GM12878 (cell line): ENCODE results near the gene GSG1L. TPM values are rescaled to one million over a fixed set of nuclear protein-coding genes. Genes with fewer than 3 reads are reported as not detected.

Source experiments
- ATAC-seq: fragments of 200-7000 bp; cut with Tn5 transposase; 3 replicates; pipeline ENCODE4 v1.9.1; 2020; ENCODE audit warnings: mild to moderate bottlenecking, moderate library complexity
- BruUV-seq: library from RNA; stranded (reverse); fragments of 400-500 nt; replicated peaks from 2 replicates; lab custom pipeline; 2021; lab: Mats Ljungman, UMichigan
- CTCF ChIA-PET: fragments of 300-600 bp; sonication (Branson Sonifier 250); formaldehyde crosslinking; extraction: SDS; loops from one replicate; lab custom pipeline; 2021; ENCODE audit warnings: inconsistent platforms; lab: Yijun Ruan, JAX
- POLR2A ChIA-PET: fragments of 350-600 bp; formaldehyde crosslinking; extraction: SDS; loops from one replicate; lab custom pipeline; 2021; ENCODE audit warnings: inconsistent platforms; lab: Charles Lee
- RAD21 ChIA-PET: fragments of 300-600 bp; sonication (Branson Sonifier 250); formaldehyde crosslinking; loops from one replicate; lab custom pipeline; 2023; ENCODE audit warnings: antibody characterized with exemption; ENCODE audit not compliant: unreplicated experiment; lab: Charles Lee
- SMC1A ChIA-PET: fragments of 300-600 bp; sonication (Branson Sonifier 250); formaldehyde crosslinking; loops from one replicate; lab custom pipeline; 2023; ENCODE audit not compliant: unreplicated experiment, uncharacterized antibody; lab: Charles Lee
- DNase-seq: peaks from one replicate; pipeline ENCODE4 v3.0.0-alpha.2; 2011; ENCODE audit warnings: low read depth, low spot score
- FAIRE-seq: peaks from 3 replicates; lab custom pipeline; 2011; peaks lifted over from hg19 to GRCh38; lab: Jason Lieb, UNC
- H2AFZ ChIP-seq: 2 replicates; pipeline ENCODE4 v1.6.0; 2011; ENCODE audit warnings: low read depth, low read length, control low read depth; ENCODE audit not compliant: control insufficient read depth
- H3K27ac ChIP-seq: 2 replicates; pipeline ENCODE4 v1.5.1; 2011; ENCODE audit warnings: control low read depth; ENCODE audit not compliant: control insufficient read depth, insufficient read depth
- H3K27me3 ChIP-seq, 2 experiments: replicated peaks in 1 of 2; 2 replicates each; pipeline versions ENCODE4 v1.6.0 to v1.6.1; 2011; ENCODE audit warnings: low read length in 1 of 2; ENCODE audit not compliant: control insufficient read depth in 2 of 2, insufficient read depth in 2 of 2
- H3K36me3 ChIP-seq, 2 experiments: 2 replicates each; pipeline ENCODE4 v1.5.1; 2011; ENCODE audit warnings: low read length in 1 of 2; ENCODE audit not compliant: control insufficient read depth in 2 of 2, insufficient read depth in 2 of 2
- H3K4me1 ChIP-seq: 2 replicates; pipeline ENCODE4 v1.6.1; 2011; ENCODE audit warnings: mild to moderate bottlenecking, low read length, moderate library complexity, mixed read lengths; ENCODE audit not compliant: control insufficient read depth, insufficient read depth
- H3K4me2 ChIP-seq: 2 replicates; pipeline ENCODE4 v1.6.0; 2011; ENCODE audit warnings: control low read depth; ENCODE audit not compliant: control insufficient read depth, insufficient read depth
- H3K4me3 ChIP-seq: fragments of 200-600 bp; sonication (generic); 2 replicates; pipeline ENCODE4 v1.5.1; 2016
- H3K79me2 ChIP-seq: 2 replicates; pipeline ENCODE4 v1.6.0; 2011; ENCODE audit warnings: low read length; ENCODE audit not compliant: control insufficient read depth, insufficient read depth
- H3K9ac ChIP-seq: 2 replicates; pipeline ENCODE4 v1.8.0; 2011; ENCODE audit warnings: low read length, control low read depth, mixed read lengths; ENCODE audit not compliant: control insufficient read depth, insufficient read depth
- H3K9me3 ChIP-seq: replicated peaks from 3 replicates; pipeline ENCODE4 v1.5.1; 2011; ENCODE audit warnings: mild to moderate bottlenecking, low read length; ENCODE audit not compliant: control insufficient read depth, insufficient read depth
- H4K20me1 ChIP-seq: 2 replicates; pipeline ENCODE4 v1.6.0; 2011; ENCODE audit not compliant: control insufficient read depth, insufficient read depth
- CREB1 ChIP-seq: IDR thresholded peaks from 2 replicates; pipeline ENCODE4 v1.6.1; 2012; ENCODE audit warnings: low read depth, mild to moderate bottlenecking, inconsistent platforms
- MTA2 ChIP-seq: fragments of 450-650 bp; IDR thresholded peaks from 2 replicates; pipeline ENCODE4 v1.6.1; 2016; ENCODE audit warnings: low read depth, mild to moderate bottlenecking, moderate library complexity
- NFYB ChIP-seq: IDR thresholded peaks from 2 replicates; pipeline ENCODE4 v1.6.1; 2011; ENCODE audit warnings: low read depth, mild to moderate bottlenecking, low read length, improper control_type of control experiment, moderate library complexity; ENCODE audit not compliant: insufficient read depth
- TAF1 ChIP-seq: IDR thresholded peaks from 2 replicates; pipeline ENCODE4 v1.6.1; 2011; ENCODE audit warnings: mild to moderate bottlenecking, low read depth, low read length, borderline replicate concordance
- WGBS: methylation state at CpG from one replicate; pipeline ENCODE4 v1.1.6; 2016; ENCODE audit warnings: low lambda C conversion rate; ENCODE audit not compliant: insufficient replicate concordance, insufficient coverage; ENCODE audit errors: missing lambda C conversion rate; 5-methylcytosine and 5-hydroxymethylcytosine counted together
- in situ Hi-C: fragments of 300-500 bp; cut with MboI; formaldehyde crosslinking; loops from 9 replicates; pipeline ENCODE4 v1.14.3; 2018; ENCODE audit warnings: mixed read lengths
- intact Hi-C: fragments of 100-400 bp; cut with micrococcal nuclease; formaldehyde crosslinking; loops from one replicate; pipeline ENCODE4 v1.14.2; 2022; ENCODE audit not compliant: unreplicated experiment
- polyA plus RNA-seq, 11 experiments: library from polyadenylated mRNA; depleted of rRNA in 4 of 11; unstranded in 6 of 11; stranded (reverse) in 5 of 11; fragments of >200 nt; fragmentation: Nextera tagmentation in 4 of 11; fragmentation: Illumina TruSeq in 1 of 11; extraction: Ambion mirVana in 4 of 11; extraction: Trizol in 1 of 11; gene quantifications; 1 replicate in 1 of 11; 2 replicates in 10 of 11; pipeline versions ENCODE4 v1.2.1 to v1.2.3, GENCODE V29; 2011 to 2016; ENCODE audit warnings: inconsistent platforms in 2 of 11, missing spikeins in 2 of 11, low read depth in 1 of 11
- total RNA-seq, 4 experiments: library from RNA; depleted of rRNA in 3 of 4; stranded (reverse); fragments of >200 nt in 3 of 4; fragmentation: Illumina TruSeq in 1 of 4; extraction: Trizol in 1 of 4; gene quantifications; 2 replicates each; pipeline versions ENCODE4 v1.2.1 to v1.2.3, GENCODE V29; 2013 to 2021
- TF ChIP-seq, protein P1 (sequence below): fragments of 450-650 bp; formaldehyde crosslinking; IDR thresholded peaks from 2 replicates; pipeline ENCODE4 v1.4.0; 2022; ENCODE audit warnings: mild to moderate bottlenecking, moderate library complexity

The GSG1L gene
- total and polyA plus RNA-seq, 10 of the 15 experiments (the other 5 are each of a cell fraction or from before 2014, with no cell fraction given), result not detected

DNA sequence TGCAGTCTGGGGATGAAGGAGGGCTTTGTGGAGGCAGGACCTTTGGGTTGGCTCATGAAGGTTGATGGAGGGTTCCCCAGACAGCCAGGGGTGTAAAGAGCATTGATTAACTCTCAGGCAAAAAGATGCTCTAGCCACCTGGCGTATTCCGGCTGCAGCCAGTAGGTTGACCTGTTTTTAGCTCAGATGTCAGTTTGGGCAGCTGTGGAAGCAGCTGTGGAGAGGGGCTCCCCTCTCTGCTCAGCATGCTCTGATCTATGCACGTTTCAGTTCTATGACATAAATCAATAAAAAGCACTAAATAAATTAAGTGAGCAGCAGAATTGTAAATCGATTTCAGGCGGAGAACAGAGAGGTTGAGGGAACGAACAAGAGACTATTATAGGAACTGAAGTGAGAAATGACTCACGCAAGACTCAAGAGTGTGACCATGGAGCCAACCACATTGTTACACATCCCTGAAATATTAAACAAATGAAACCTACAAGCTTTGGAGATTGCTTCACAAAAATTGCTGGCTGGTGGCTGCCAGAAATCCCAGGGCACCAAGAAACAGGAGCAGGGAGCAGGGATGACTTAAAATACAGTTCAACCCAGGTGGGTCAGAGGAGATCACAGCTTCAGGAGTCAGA, 111.9 kb downstream of the GSG1L start:
- H2AFZ ChIP-seq, result no peak overlapping the region
- no peak overlapping the region for H3K27ac ChIP-seq
- H3K27me3 ChIP-seq, result peaks cover 0 to 2% of the 10 kb centered on the region in 2 experiments; a peak in 1 of 4 replicates
- intact Hi-C loops, result no loop called here
- in situ Hi-C loops, result no loop called here
- no peaks in the 10 kb centered on the region for H3K79me2 ChIP-seq
- no peak overlapping the region for H3K9ac ChIP-seq
- H4K20me1 ChIP-seq, result no peaks in the 10 kb centered on the region
- ChIA-PET RAD21 (no interaction called here), CTCF (no interaction called here)
- DNase-seq (no peak), FAIRE-seq (no peak), ATAC-seq (no peak)
- H3K9me3 ChIP-seq, result peaks cover 2% of the 10 kb centered on the region; the same call in 2 of the 3 replicates
- no peak overlapping the region for H3K4me3 ChIP-seq
- no peaks in the 10 kb centered on the region for H3K36me3 ChIP-seq
- H3K4me1 ChIP-seq, result no peaks in the 10 kb centered on the region
- 44% methylated on average over 7 of the region's 7 CpGs for WGBS
- H3K4me2 ChIP-seq, result no peak overlapping the region
- TF ChIP-seq MTA2, result no peak
- no peak for TF ChIP-seq NFYB
- TF ChIP-seq, protein P1, sequence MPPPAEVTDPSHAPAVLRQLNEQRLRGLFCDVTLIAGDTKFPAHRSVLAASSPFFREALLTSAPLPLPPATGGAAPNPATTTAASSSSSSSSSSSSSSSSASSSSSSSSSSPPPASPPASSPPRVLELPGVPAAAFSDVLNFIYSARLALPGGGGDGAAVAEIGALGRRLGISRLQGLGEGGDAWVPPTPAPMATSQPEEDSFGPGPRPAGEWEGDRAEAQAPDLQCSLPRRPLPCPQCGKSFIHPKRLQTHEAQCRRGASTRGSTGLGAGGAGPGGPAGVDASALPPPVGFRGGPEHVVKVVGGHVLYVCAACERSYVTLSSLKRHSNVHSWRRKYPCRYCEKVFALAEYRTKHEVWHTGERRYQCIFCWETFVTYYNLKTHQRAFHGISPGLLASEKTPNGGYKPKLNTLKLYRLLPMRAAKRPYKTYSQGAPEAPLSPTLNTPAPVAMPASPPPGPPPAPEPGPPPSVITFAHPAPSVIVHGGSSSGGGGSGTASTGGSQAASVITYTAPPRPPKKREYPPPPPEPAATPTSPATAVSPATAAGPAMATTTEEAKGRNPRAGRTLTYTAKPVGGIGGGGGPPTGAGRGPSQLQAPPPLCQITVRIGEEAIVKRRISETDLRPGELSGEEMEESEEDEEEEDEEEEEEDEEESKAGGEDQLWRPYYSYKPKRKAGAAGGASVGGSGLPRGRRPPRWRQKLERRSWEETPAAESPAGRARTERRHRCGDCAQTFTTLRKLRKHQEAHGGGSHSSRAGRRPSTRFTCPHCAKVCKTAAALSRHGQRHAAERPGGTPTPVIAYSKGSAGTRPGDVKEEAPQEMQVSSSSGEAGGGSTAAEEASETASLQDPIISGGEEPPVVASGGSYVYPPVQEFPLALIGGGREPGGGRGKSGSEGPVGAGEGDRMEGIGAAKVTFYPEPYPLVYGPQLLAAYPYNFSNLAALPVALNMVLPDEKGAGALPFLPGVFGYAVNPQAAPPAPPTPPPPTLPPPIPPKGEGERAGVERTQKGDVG (CRISPR knock-in tag), result no peak
- TF ChIP-seq TAF1, result no peak
- no peak for TF ChIP-seq CREB1
- TF ChIP-seq, all 136 proteins: peak for 0
- POLR2A ChIA-PET, result no interaction called here
- no TSS peak for BruUV-seq
- SMC1A ChIA-PET, result no interaction called here
